GM12865 (cell line): ENCODE measurements around the gene SCAF4.

ENCODE experiments used
- DNase-seq: peaks from one replicate; pipeline ENCODE4 v3.0.0; 2010; ENCODE audit warnings: low read depth
- H3K4me3 ChIP-seq: 2 replicates; pipeline ENCODE4 v1.5.1; 2011; ENCODE audit warnings: mild to moderate bottlenecking, low read depth, low read length, control low read depth
- TF ChIP-seq, protein P1 (sequence below): IDR thresholded peaks from 2 replicates; pipeline ENCODE4 v1.5.1; 2011; ENCODE audit warnings: low read length, control low read depth, low read depth, inconsistent platforms; ENCODE audit not compliant: insufficient read depth; ENCODE audit errors: missing control alignments

The SCAF4 gene

DNA sequence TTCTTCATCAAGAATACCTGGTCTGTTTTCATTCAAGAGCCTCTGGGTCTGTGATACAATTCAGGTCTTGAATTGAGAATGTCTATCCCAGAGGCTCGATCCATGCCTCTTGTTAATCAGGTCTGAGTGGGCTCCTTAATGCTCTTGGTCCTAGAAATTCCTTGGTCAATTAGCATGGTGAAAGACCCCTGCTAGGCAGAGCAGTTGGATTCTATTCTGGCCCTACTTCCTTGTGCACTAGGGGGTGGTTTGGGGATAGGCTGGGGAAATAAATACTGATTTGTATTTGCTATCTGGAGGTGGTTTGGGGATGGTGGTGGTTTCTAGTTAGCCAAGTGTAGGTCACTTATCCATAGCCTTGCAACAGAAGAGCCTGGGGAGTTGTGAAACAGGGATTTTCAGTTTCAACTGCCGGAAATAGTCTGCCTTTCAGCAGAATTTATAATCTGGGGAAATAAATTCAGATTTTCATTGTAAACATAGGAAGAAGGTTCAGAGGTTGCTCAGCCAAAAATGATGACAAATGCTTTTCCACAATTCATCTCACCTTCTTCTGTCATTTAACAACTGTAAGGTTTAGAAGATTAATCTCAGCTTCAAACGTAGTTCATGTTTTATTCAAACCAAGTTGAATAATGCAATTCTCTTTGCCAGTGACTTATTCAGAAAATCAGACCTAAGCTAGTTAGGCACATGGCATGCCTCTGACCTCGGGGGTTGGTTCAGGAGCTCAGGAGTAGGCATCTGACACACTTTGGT, 22.2 kb upstream of the SCAF4 start:
- H3K4me3 ChIP-seq = no peak overlapping the region
- no peak for DNase-seq
- TF ChIP-seq, protein P1, sequence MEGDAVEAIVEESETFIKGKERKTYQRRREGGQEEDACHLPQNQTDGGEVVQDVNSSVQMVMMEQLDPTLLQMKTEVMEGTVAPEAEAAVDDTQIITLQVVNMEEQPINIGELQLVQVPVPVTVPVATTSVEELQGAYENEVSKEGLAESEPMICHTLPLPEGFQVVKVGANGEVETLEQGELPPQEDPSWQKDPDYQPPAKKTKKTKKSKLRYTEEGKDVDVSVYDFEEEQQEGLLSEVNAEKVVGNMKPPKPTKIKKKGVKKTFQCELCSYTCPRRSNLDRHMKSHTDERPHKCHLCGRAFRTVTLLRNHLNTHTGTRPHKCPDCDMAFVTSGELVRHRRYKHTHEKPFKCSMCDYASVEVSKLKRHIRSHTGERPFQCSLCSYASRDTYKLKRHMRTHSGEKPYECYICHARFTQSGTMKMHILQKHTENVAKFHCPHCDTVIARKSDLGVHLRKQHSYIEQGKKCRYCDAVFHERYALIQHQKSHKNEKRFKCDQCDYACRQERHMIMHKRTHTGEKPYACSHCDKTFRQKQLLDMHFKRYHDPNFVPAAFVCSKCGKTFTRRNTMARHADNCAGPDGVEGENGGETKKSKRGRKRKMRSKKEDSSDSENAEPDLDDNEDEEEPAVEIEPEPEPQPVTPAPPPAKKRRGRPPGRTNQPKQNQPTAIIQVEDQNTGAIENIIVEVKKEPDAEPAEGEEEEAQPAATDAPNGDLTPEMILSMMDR = no peak

DNA sequence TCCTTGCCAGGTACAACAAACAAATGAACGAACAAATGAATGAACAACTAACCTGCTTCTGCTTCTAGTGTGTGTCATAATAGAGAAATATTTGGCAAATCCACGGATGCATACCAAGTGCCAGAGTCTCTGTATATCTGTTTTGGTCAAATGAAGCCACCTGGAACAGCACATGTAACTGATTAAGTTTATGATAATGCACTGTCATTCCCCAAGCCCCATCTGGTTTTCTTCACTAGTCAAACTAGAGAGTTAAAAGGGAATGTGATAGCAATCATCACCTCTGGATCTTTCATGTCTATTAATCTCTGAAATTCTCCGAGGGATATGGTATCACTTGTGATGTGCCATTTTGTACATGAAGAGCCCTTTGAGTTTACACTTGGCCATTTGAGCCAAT, 21.0 kb upstream of the SCAF4 start:
- DNase-seq = no peak
- H3K4me3 ChIP-seq = no peak overlapping the region
- TF ChIP-seq, protein P1 = no peak

DNA sequence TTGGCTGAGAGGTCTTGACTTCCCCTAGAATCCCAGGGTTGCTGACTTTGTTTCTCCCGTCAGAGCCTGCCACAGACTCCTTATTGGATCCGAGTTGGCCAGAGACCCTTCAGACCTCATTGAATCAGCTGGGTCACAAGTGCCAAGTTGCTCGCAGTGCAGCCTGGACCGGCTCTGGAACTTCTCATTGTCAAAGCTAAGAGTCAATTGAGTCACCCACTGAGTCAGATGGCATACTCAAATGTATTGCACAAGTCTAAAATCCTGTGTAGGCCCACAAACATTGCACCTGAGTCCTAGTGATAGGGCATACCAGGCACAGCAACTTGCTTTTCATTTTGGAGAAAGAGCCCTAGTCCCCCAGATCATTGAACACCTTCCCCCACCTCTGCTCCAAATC, 20.4 kb upstream of the SCAF4 start:
- DNase-seq = no peak
- no peak overlapping the region for H3K4me3 ChIP-seq
- TF ChIP-seq, protein P1 = no peak

DNA sequence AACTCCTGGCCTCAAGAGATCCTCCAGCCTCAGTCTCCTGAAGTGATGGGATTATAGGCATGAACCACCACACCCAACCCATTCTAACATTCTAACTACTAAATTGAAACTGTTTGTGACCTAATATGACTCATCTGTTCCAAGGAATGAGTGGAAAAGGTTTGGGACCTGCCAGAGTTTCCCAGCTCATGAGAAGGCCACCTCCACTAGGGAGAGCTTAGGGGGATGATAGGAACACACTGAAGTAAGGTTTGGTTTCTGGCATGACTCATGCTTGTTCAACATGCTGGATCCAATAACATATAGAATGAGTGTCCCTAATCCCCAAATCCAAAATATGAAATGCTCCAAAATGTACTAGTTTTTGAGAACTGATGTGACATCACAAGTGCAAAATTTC, 18.9 kb upstream of the SCAF4 start:
- no peak for DNase-seq
- H3K4me3 ChIP-seq = no peak overlapping the region
- TF ChIP-seq, protein P1 = no peak

DNA sequence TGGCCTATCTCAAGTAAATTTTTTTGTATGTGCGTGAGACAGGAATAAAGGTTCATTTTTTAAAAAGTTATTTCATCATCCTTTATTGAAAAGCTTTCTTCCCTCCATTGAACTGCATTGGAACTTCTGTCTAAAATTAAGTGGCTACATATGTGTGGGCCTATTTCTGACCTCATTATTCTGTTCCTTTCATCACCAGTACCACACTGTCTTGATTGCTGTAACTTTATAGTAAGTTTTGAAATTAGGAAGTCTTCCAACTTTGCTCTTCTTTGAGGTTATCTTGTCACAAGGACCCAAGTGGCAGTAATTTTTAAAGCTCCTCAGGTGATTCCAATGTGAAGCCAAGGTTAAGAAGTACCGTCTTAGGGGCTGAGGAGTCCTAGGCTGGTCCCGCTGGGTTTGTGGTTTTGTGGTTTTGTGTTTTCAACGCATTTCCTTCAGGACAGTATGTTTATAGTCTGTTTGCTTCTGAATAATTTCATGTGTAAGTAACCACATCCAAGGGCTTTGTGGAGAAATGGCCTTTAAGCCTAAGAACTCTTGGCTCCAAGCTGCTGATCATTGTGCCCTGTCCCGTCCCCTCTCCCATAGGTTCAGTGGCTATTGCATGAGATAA, 12.4 kb upstream of the SCAF4 start:
- DNase-seq = no peak
- TF ChIP-seq, protein P1 = no peak
- no peak overlapping the region for H3K4me3 ChIP-seq

DNA sequence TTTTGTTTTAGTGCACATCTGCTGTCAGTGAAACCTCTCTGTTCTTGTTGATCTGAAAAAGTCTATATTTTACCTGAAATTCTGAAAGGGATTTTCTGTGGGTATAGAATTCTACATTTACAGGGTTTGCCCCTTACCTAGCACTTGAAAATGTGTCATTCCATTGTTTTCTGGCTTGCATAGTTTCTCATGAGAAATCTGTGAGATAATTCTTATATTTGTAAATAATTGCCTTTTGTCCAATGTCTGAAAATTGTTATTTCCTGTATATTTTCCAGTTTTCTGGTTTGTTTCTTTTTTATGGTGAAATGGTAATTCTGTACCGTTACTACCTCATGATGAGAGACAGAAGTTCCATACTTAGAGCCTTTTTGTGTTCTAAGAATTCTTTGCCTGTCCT, 11.8 kb upstream of the SCAF4 start:
- TF ChIP-seq, protein P1 = no peak
- H3K4me3 ChIP-seq = no peak overlapping the region
- DNase-seq = no peak
